HepG2 (cell line): ENCODE data around the gene ITGB7. TPM values are rescaled to one million over a fixed set of nuclear protein-coding genes. Genes with fewer than 3 reads are reported as not detected.

Experiments
- CENPT ChIP-seq: sonication (generic); formaldehyde crosslinking; IDR thresholded peaks from 2 replicates; pipeline ENCODE4 v1.8.0; 2022; ENCODE audit warnings: low read depth, mild to moderate bottlenecking, moderate library complexity, missing genetic modification reagents
- CREM ChIP-seq, 2 experiments: sonication (generic) in 1 of 2; formaldehyde crosslinking in 1 of 2; IDR thresholded peaks; 2 replicates each; pipeline versions ENCODE4 v1.4.0 to v1.6.1; 2016 to 2020; ENCODE audit warnings: antibody characterized with exemption in 1 of 2, mild to moderate bottlenecking in 1 of 2, missing genetic modification reagents in 1 of 2
- DMAP1 ChIP-seq: IDR thresholded peaks from 2 replicates; pipeline ENCODE4 v1.6.1; 2016
- EP300 ChIP-seq, 3 experiments: sonication (generic) in 1 of 3; formaldehyde crosslinking in 1 of 3; IDR thresholded peaks; 2 replicates each; pipeline versions ENCODE4 v1.5.1 to v1.6.1; 2011 to 2020; ENCODE audit warnings: low read depth in 2 of 3, low read length in 2 of 3, borderline replicate concordance in 1 of 3, improper control_type of control experiment in 1 of 3, mild to moderate bottlenecking in 1 of 3, missing genetic modification reagents in 1 of 3, moderate library complexity in 1 of 3
- FOSL1 ChIP-seq: sonication (generic); formaldehyde crosslinking; IDR thresholded peaks from 2 replicates; pipeline ENCODE4 v1.9.0; 2021; ENCODE audit warnings: missing genetic modification reagents, borderline replicate concordance
- HBP1 ChIP-seq: IDR thresholded peaks from 2 replicates; pipeline ENCODE4 v1.6.1; 2016; ENCODE audit warnings: low read depth, control low read depth
- NFKB2 ChIP-seq: sonication (generic); formaldehyde crosslinking; IDR thresholded peaks from 2 replicates; pipeline ENCODE4 v1.4.0; 2020; ENCODE audit warnings: missing genetic modification reagents, borderline replicate concordance
- PITX1 ChIP-seq: sonication (generic); formaldehyde crosslinking; IDR thresholded peaks from 2 replicates; pipeline ENCODE4 v1.5.1; 2020; ENCODE audit warnings: mild to moderate bottlenecking, missing genetic modification reagents
- PRMT3 ChIP-seq: sonication (generic); formaldehyde crosslinking; IDR thresholded peaks from 2 replicates; pipeline ENCODE4 v1.8.1; 2022; ENCODE audit warnings: low read depth, mild to moderate bottlenecking, moderate library complexity, missing genetic modification reagents, borderline replicate concordance
- PRPF4 ChIP-seq: fragments of 200-400 bp; formaldehyde crosslinking; IDR thresholded peaks from 2 replicates; pipeline ENCODE4 v1.6.1; 2016; ENCODE audit warnings: low read length, low read depth; ENCODE audit not compliant: poor library complexity, severe bottlenecking
- ZFP37 ChIP-seq: sonication (generic); formaldehyde crosslinking; IDR thresholded peaks from 2 replicates; pipeline ENCODE4 v1.4.0; 2020; ENCODE audit warnings: missing genetic modification reagents, borderline replicate concordance
- ZFP91 ChIP-seq: sonication (generic); formaldehyde crosslinking; IDR thresholded peaks from 2 replicates; pipeline ENCODE4 v1.9.0; 2022; ENCODE audit warnings: missing genetic modification reagents, mild to moderate bottlenecking, borderline replicate concordance
- ZNF24 ChIP-seq: fragments of 450-650 bp; IDR thresholded peaks from 2 replicates; pipeline ENCODE4 v1.6.1; 2017; ENCODE audit warnings: antibody characterized with exemption, mild to moderate bottlenecking
- ZNF335 ChIP-seq: sonication (generic); formaldehyde crosslinking; IDR thresholded peaks from 2 replicates; pipeline ENCODE4 v1.4.0; 2020; ENCODE audit warnings: missing genetic modification reagents
- ZNF562 ChIP-seq: sonication (generic); formaldehyde crosslinking; IDR thresholded peaks from 2 replicates; pipeline ENCODE4 v1.8.0; 2022; ENCODE audit warnings: missing genetic modification reagents, borderline replicate concordance
- ZNF7 ChIP-seq: IDR thresholded peaks from 2 replicates; pipeline ENCODE4 v1.6.1; 2016; ENCODE audit warnings: missing biosample characterization, missing genetic modification reagents
- polyA plus RNA-seq, 8 experiments: library from polyadenylated mRNA; depleted of rRNA in 3 of 8; stranded (reverse) in 7 of 8; unstranded in 1 of 8; fragments of >200 nt; fragmentation: Illumina TruSeq in 4 of 8; extraction: Trizol in 4 of 8; gene quantifications; 2 replicates each; pipeline versions ENCODE4 v1.2.1 to v1.2.3, GENCODE V29; 2011 to 2016; ENCODE audit warnings: low read depth in 4 of 8, missing spikeins in 1 of 8, mixed read lengths in 1 of 8; ENCODE audit not compliant: insufficient read depth in 1 of 8
- total RNA-seq, 5 experiments: library from RNA; depleted of rRNA; stranded (reverse); fragments of >200 nt; fragmentation: Illumina TruSeq; extraction: Trizol; gene quantifications; 2 replicates each; pipeline ENCODE4 v1.2.3, GENCODE V29; 2016; ENCODE audit warnings: low read depth in 1 of 5
- TF ChIP-seq, protein P1 (sequence below): sonication (generic); formaldehyde crosslinking; IDR thresholded peaks from 2 replicates; pipeline ENCODE4 v1.8.1; 2023; ENCODE audit warnings: missing genetic modification reagents, inconsistent platforms, borderline replicate concordance

The ITGB7 gene
- total and polyA plus RNA-seq, 2 of the 13 experiments (the other 11 are each of a cell fraction or from before 2014, with no cell fraction given): 0.16 to 0.18 TPM

- TF ChIP-seq ZNF7 (CRISPR knock-in tag) (no peak), ZNF24 (no peak), CREM (IDR thresholded peaks at IDR 0.05) (no peak; the same call in 1 of the 2 replicates), CREM (CRISPR knock-in tag; IDR thresholded peaks at IDR 0.05) (no peak), PRPF4 (peak; percentile 78), CENPT (CRISPR knock-in tag) (no peak), ZNF335 (CRISPR knock-in tag) (peak; percentile 60; the same call in 1 of the 2 replicates), PRMT3 (no peak), ZFP37 (CRISPR knock-in tag) (no peak), HBP1 (CRISPR knock-in tag) (no peak; the same call in 1 of the 2 replicates), DMAP1 (CRISPR knock-in tag) (peak; percentile 75; the same call in 1 of the 2 replicates), ZFP91 (CRISPR knock-in tag) (peak; percentile 61; the same call in 1 of the 2 replicates), NFKB2 (CRISPR knock-in tag) (peak; percentile 33; the same call in 1 of the 2 replicates), FOSL1 (no peak), EP300 (IDR thresholded peaks at IDR 0.05; ENCODE audit: low read depth in 2 of 2, low read length in 2 of 2) (no peak), EP300 (CRISPR knock-in tag; IDR thresholded peaks at IDR 0.05; ENCODE audit: borderline replicate concordance) (peak; percentile 45; the same call in 1 of the 2 replicates), PITX1 (CRISPR knock-in tag) (no peak), ZNF562 (CRISPR knock-in tag) (no peak)
- TF ChIP-seq, protein P1, sequence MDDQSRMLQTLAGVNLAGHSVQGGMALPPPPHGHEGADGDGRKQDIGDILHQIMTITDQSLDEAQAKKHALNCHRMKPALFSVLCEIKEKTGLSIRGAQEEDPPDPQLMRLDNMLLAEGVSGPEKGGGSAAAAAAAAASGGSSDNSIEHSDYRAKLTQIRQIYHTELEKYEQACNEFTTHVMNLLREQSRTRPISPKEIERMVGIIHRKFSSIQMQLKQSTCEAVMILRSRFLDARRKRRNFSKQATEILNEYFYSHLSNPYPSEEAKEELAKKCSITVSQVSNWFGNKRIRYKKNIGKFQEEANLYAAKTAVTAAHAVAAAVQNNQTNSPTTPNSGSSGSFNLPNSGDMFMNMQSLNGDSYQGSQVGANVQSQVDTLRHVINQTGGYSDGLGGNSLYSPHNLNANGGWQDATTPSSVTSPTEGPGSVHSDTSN (CRISPR knock-in tag): no peak
Measured at GRCh38 chr12:53180220-53180930, 26.7 kb downstream of the ITGB7 start, which contains the start of the genes CSAD and ZNF740 (continued).
